HUES6 (cell line): ENCODE measurements around the gene NRG3.
"Not testable (repeated sequence)": the region's sequence is repeated elsewhere in the genome, so short reads cannot be mapped to it uniquely, and the experiment has no call there.

Experiments
- H3K27ac ChIP-seq: 2 replicates; pipeline ENCODE4 v1.7.0; 2013; ENCODE audit warnings: low read depth, mild to moderate bottlenecking, low read length, inconsistent platforms
- H3K27me3 ChIP-seq: 2 replicates; pipeline ENCODE4 v1.6.1; 2013; ENCODE audit warnings: low read length; ENCODE audit not compliant: control insufficient read depth, insufficient read depth
- H3K36me3 ChIP-seq: 2 replicates; pipeline ENCODE4 v1.6.1; 2013; ENCODE audit warnings: low read length; ENCODE audit not compliant: control insufficient read depth, insufficient read depth
- H3K4me1 ChIP-seq: 2 replicates; pipeline ENCODE4 v1.6.1; 2013; ENCODE audit warnings: low read length; ENCODE audit not compliant: control insufficient read depth, insufficient read depth
- H3K4me3 ChIP-seq: 2 replicates; pipeline ENCODE4 v1.5.1; 2013; ENCODE audit warnings: low read depth, low read length
- H3K9ac ChIP-seq: one replicate; pipeline ENCODE4 v1.6.1; 2013; ENCODE audit warnings: mild to moderate bottlenecking, low read length
- H3K9me3 ChIP-seq: 2 replicates; pipeline ENCODE4 v1.6.1; 2013; ENCODE audit warnings: low read depth, low read length; ENCODE audit not compliant: control insufficient read depth, insufficient read depth

NRG3 gene

GRCh38 chr10:82313401-82313800, 438.4 kb downstream of the NRG3 start:
- H3K4me1 ChIP-seq = no peaks in the 10 kb centered on the region
- no peak overlapping the region for H3K9ac ChIP-seq
- H3K4me3 ChIP-seq = no peak overlapping the region
- H3K9me3 ChIP-seq = no peaks in the 10 kb centered on the region
- H3K27me3 ChIP-seq = no peaks in the 10 kb centered on the region
- H3K27ac ChIP-seq = no peak overlapping the region
- no peaks in the 10 kb centered on the region for H3K36me3 ChIP-seq

DNA sequence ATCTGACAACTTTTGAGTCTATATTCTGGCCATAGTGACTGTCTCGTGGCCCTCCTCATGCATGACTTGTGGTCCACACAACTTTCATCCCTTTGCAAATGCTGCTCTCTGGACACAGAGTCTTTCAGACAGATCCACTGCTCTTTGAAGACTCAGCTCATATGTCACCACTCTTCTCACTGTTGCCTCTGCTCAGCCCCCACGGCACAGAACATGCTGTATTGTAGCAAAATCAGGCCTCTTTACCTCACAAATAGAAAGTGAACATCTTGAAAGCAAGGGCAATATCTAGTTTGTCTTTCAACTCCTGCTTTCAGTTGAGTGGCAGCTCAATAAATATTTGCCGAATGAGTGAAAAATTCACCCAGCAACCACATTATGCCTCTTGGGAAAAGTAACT, 443.5 kb downstream of the NRG3 start:
- Histone ChIP-seq H3K4me1 (no peaks in the 10 kb centered on the region), H3K27ac (no peak overlapping the region), H3K9ac (no peak overlapping the region)

GRCh38 chr10:82319074-82319473, 444.1 kb downstream of the NRG3 start:
- Histone ChIP-seq H3K9me3 (no peaks in the 10 kb centered on the region), H3K4me1 (no peaks in the 10 kb centered on the region), H3K27me3 (no peaks in the 10 kb centered on the region), H3K4me3 (no peak overlapping the region), H3K36me3 (no peaks in the 10 kb centered on the region), H3K27ac (no peak overlapping the region), H3K9ac (no peak overlapping the region)

More for the DNA sequence above, 443.5 kb downstream of the NRG3 start:
- H3K27me3 ChIP-seq = no peaks in the 10 kb centered on the region
- no peaks in the 10 kb centered on the region for H3K9me3 ChIP-seq
- H3K36me3 ChIP-seq = no peaks in the 10 kb centered on the region
- H3K4me3 ChIP-seq = no peak overlapping the region

DNA sequence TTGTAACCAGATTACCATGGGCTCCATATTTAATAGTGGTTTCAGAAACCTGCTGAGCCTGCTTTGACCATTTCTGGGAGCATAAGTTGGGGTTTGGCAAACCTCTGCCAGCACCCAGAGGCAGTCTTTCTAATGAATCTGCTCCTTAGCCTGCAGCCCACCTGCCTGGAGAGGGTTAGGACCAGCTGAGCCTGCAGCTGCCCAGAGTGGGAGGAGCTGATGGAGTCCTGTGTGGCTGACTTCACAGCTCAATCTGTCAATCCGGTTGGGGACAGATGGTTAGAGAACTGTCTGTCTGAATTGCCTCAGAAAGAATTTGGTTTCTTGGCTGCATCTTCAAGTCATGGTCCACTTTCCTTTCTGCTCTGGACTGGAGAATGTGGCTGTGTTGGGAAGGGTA, 444.6 kb downstream of the NRG3 start:
- Histone ChIP-seq H3K4me3 (no peak overlapping the region), H3K27ac (no peak overlapping the region), H3K9ac (no peak overlapping the region), H3K4me1 (no peaks in the 10 kb centered on the region), H3K27me3 (no peaks in the 10 kb centered on the region), H3K36me3 (no peaks in the 10 kb centered on the region), H3K9me3 (no peaks in the 10 kb centered on the region)

GRCh38 chr10:82321724-82322123, 446.7 kb downstream of the NRG3 start:
- Histone ChIP-seq H3K27ac (no peak overlapping the region), H3K27me3 (no peaks in the 10 kb centered on the region), H3K4me1 (no peaks in the 10 kb centered on the region), H3K9me3 (no peaks in the 10 kb centered on the region), H3K4me3 (no peak overlapping the region), H3K9ac (no peak overlapping the region), H3K36me3 (no peaks in the 10 kb centered on the region)

DNA sequence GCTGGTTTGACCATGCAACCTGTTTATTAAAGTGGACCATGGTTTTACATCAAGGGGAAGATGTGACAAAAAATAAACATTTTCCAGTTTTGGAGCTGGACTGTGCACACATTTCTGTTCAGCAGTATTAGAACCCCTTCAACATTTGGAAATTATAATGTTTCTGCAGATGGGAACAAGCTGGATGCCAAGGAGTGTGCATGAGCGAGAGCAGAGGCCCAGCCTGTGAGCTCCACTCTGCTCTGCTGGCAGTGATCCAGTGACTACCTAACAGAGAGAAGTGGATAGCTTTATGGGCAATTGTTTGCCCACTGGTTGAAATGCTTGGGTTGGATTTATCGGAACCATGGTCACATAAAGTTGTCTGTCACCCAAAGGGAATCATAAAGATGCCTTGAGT, 456.7 kb downstream of the NRG3 start:
- Histone ChIP-seq H3K9me3 (no peaks in the 10 kb centered on the region), H3K36me3 (no peaks in the 10 kb centered on the region), H3K27me3 (no peaks in the 10 kb centered on the region), H3K27ac (no peak overlapping the region), H3K9ac (no peak overlapping the region), H3K4me3 (no peak overlapping the region), H3K4me1 (no peaks in the 10 kb centered on the region)

- Histone ChIP-seq H3K36me3 (no peaks in the 10 kb centered on the region), H3K4me1 (no peaks in the 10 kb centered on the region), H3K9me3 (no peaks in the 10 kb centered on the region), H3K27ac (no peak overlapping the region), H3K27me3 (no peaks in the 10 kb centered on the region), H3K4me3 (no peak overlapping the region), H3K9ac (no peak overlapping the region)
Observed at GRCh38 chr10:82335831-82336230, 460.8 kb downstream of the NRG3 start.

DNA sequence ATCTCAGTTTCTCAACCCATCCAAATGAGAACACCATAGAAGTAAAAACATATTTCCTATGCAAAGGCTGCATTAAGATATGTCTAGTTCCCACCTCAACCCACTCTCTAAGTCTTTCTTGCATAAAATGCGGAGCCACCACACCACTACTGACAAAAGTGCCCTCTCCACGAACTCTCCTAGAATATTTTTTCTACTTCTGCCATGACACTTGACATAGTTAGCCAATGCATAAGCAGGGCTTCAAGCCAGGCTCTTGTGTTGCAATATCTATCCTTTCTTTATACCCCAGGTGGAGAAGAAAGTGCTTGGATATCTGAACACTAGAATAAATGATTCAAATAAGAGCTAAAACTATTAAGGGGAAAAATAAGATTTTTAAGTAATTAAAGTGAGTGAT, 465.2 kb downstream of the NRG3 start:
- H3K4me3 ChIP-seq = no peak overlapping the region
- H3K36me3 ChIP-seq = no peaks in the 10 kb centered on the region
- no peaks in the 10 kb centered on the region for H3K9me3 ChIP-seq
- no peaks in the 10 kb centered on the region for H3K4me1 ChIP-seq
- H3K9ac ChIP-seq = no peak overlapping the region
- H3K27me3 ChIP-seq = no peaks in the 10 kb centered on the region
- H3K27ac ChIP-seq = no peak overlapping the region

DNA sequence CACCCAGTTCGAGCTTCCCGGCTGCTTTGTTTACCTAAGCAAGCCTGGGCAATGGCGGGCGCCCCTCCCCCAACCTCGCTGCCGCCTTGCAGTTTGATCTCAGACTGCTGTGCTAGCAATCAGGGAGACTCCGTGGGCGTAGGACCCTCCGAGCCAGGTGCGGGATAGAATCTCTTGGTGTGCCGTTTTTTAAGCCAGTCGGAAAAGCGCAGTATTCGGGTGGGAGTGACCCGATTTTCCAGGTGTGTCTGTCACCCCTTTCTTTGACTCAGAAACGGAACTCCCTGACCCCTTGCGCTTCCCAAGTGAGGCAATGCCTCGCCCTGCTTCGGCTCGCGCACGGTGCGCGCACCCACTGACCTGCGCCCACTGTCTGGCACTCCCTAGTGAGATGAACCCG, 474.6 kb downstream of the NRG3 start:
- not testable (repeated sequence) for H3K4me1 ChIP-seq, H3K9me3 ChIP-seq, H3K36me3 ChIP-seq, H3K27me3 ChIP-seq, H3K27ac ChIP-seq
- Histone ChIP-seq H3K9ac (peak overlapping the region; percentile 76), H3K4me3 (peak overlapping the region; percentile 53)

DNA sequence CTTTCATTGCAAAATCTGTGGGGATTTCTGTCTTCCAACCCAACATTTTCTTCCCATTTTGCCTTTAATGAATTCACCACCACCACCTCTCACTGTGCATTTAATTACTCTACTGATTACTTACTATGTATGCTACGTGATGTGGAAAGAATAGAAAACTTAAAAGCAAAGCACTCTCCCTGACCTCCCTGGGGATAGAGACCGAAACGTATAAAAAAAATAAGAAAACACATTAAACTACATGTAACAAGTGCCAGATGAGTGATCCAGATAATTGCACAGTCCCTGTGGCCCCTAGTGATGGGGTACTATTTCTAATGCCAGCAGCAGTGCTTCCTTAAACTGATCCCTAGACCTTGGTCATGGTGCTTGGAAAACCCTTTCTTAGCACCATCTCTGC, 478.4 kb downstream of the NRG3 start:
- H3K9ac ChIP-seq = no peak overlapping the region

DNA sequence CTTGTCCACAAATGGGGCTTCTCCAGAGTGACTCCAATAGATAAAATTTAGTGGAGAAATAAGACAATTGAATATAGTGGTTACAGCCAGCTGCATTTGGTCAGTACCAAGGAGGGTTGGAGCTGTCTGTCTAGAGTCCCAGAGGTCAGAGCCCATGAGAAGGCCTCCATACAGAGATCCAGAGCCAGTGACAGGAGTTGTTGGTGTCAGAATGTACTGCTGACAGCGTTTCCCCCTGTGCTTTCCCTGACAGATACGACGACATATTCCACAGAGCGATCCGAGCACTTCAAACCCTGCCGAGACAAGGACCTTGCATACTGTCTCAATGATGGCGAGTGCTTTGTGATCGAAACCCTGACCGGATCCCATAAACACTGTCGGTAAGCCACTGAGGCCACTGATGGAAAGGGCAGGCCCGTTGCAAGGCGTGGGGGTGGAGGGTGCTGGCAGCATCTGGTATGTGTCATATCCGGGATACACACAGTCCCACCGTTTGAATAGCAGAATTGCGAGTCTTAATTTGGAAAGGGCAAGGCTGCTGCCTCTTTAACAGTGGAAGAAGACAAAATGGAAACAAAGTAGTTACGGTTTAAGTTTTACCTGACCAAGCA, 483.6 kb downstream of the NRG3 start:
- Histone ChIP-seq H3K27me3 (no peaks in the 10 kb centered on the region), H3K9me3 (no peaks in the 10 kb centered on the region)

More for the DNA sequence above, 478.4 kb downstream of the NRG3 start:
- H3K27ac ChIP-seq = no peak overlapping the region
- no peaks in the 10 kb centered on the region for H3K27me3 ChIP-seq
- no peaks in the 10 kb centered on the region for H3K36me3 ChIP-seq
- H3K9me3 ChIP-seq = peaks cover 3% of the 10 kb centered on the region; the same call in 1 of the 2 replicates
- no peak overlapping the region for H3K4me3 ChIP-seq
- H3K4me1 ChIP-seq = peaks cover 4% of the 10 kb centered on the region; the same call in 1 of the 2 replicates

GRCh38 chr10:82361256-82361655, 486.3 kb downstream of the NRG3 start:
- no peaks in the 10 kb centered on the region for H3K27me3 ChIP-seq
- H3K9me3 ChIP-seq = no peaks in the 10 kb centered on the region
- no peak overlapping the region for H3K4me3 ChIP-seq
- peaks cover 4% of the 10 kb centered on the region; the same call in 1 of the 2 replicates for H3K4me1 ChIP-seq
- no peak overlapping the region for H3K9ac ChIP-seq
- H3K36me3 ChIP-seq = no peaks in the 10 kb centered on the region
- H3K27ac ChIP-seq = no peak overlapping the region

More for the DNA sequence above, 483.6 kb downstream of the NRG3 start:
- Histone ChIP-seq H3K36me3 (no peaks in the 10 kb centered on the region), H3K4me3 (no peak overlapping the region), H3K4me1 (no peaks in the 10 kb centered on the region), H3K9ac (no peak overlapping the region), H3K27ac (no peak overlapping the region)
